Measurements from ENCODE around the gene TBPL2.
"Not testable (repeated sequence)": the region's sequence is repeated elsewhere in the genome, so short reads cannot be mapped to it uniquely, and the experiment has no call there.

Gene TBPL2

DNA sequence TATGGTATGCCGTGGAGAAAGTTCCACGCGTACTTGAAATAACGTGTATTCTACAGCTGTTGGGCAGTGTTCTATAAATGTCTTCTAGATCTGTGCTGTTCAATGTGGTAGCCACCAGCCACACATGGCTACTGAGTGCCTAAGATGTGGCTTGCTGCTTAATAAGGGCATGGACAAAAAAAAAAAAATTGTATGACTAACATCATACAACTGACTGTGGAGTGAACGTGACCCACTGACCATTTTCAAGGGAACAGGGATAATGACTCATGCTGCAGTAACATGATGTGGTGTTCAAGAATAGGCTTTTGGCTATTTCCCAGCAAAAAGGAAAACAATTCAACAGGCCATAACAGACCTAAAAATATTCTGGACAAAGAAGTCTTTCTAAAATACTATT, 41.7 kb downstream of the TBPL2 start:
- Histone ChIP-seq H3K4me3 (ENCODE audit: low read length) (no peak overlapping the region), H3K9ac (ENCODE audit: low read depth, low read length) (no peak overlapping the region), H3K27me3 (ENCODE audit: insufficient read depth, low read length) (no peaks in the 10 kb centered on the region), H3K36me3 (ENCODE audit: insufficient read depth, low read depth, low read length) (peaks cover 20% of the 10 kb centered on the region), H3K4me1 (ENCODE audit: insufficient read depth, low read length) (no peaks in the 10 kb centered on the region), H3K9me3 (ENCODE audit: insufficient read depth, low read depth, low read length) (no peaks in the 10 kb centered on the region), H3K27ac (ENCODE audit: low read length) (no peak overlapping the region)

DNA sequence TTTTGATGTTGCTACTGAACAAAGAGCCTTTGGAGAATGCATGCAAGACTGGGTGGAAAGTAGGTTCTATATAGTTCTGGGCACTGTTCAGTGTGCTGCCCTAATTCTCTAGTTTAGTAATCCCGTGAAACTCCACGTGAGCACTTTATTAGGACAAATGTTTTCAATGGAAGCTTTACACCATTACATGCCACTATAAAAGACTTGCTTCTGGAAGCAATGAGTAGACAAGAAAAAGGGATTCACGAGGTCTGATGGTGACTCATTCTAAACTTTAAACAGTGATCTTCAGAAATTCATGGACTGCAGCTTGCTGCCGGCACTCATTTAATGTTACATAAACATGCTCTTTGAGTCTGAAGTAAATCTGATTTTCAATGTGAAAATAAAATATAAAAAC, 51.1 kb downstream of the TBPL2 start:
- Histone ChIP-seq H3K4me3 (ENCODE audit: low read length) (no peak overlapping the region), H3K9me3 (ENCODE audit: insufficient read depth, low read depth, low read length) (no peaks in the 10 kb centered on the region), H3K4me1 (ENCODE audit: insufficient read depth, low read length) (no peaks in the 10 kb centered on the region), H3K27me3 (ENCODE audit: insufficient read depth, low read length) (no peaks in the 10 kb centered on the region), H3K27ac (ENCODE audit: low read length) (no peak overlapping the region), H3K9ac (ENCODE audit: low read depth, low read length) (no peak overlapping the region), H3K36me3 (ENCODE audit: insufficient read depth, low read depth, low read length) (peaks cover 42% of the 10 kb centered on the region)

- no peaks in the 10 kb centered on the region for H3K27me3 ChIP-seq (ENCODE audit: insufficient read depth, low read length)
- no peaks in the 10 kb centered on the region for H3K4me1 ChIP-seq (ENCODE audit: insufficient read depth, low read length)
- H3K9ac ChIP-seq (ENCODE audit: low read depth, low read length): no peak overlapping the region
- peaks cover 43% of the 10 kb centered on the region for H3K36me3 ChIP-seq (ENCODE audit: insufficient read depth, low read depth, low read length)
- no peak overlapping the region for H3K27ac ChIP-seq (ENCODE audit: low read length)
- H3K9me3 ChIP-seq (ENCODE audit: insufficient read depth, low read depth, low read length): no peaks in the 10 kb centered on the region
- H3K4me3 ChIP-seq (ENCODE audit: low read length): no peak overlapping the region
These were observed 52.3 kb downstream of the TBPL2 start for GRCh38 chr14:55388160-55388559.

- Histone ChIP-seq H3K27ac (ENCODE audit: low read length) (no peak overlapping the region), H3K4me1 (ENCODE audit: insufficient read depth, low read length) (no peaks in the 10 kb centered on the region), H3K4me3 (ENCODE audit: low read length) (no peak overlapping the region), H3K36me3 (ENCODE audit: insufficient read depth, low read depth, low read length) (peaks cover 43% of the 10 kb centered on the region), H3K9ac (ENCODE audit: low read depth, low read length) (no peak overlapping the region), H3K27me3 (ENCODE audit: insufficient read depth, low read length) (no peaks in the 10 kb centered on the region), H3K9me3 (ENCODE audit: insufficient read depth, low read depth, low read length) (no peaks in the 10 kb centered on the region)
These were observed 53.3 kb downstream of the TBPL2 start for GRCh38 chr14:55387121-55387520.

GRCh38 chr14:55386037-55386808, 54.2 kb downstream of the TBPL2 start:
- no peak overlapping the region for H3K9ac ChIP-seq (ENCODE audit: low read depth, low read length)
- H3K4me1 ChIP-seq (ENCODE audit: insufficient read depth, low read length): no peaks in the 10 kb centered on the region
- H3K36me3 ChIP-seq (ENCODE audit: insufficient read depth, low read depth, low read length): peaks cover 52% of the 10 kb centered on the region
- no peaks in the 10 kb centered on the region for H3K9me3 ChIP-seq (ENCODE audit: insufficient read depth, low read depth, low read length)
- no peak overlapping the region for H3K27ac ChIP-seq (ENCODE audit: low read length)
- H3K27me3 ChIP-seq (ENCODE audit: insufficient read depth, low read length): no peaks in the 10 kb centered on the region
- no peak overlapping the region for H3K4me3 ChIP-seq (ENCODE audit: low read length)

- peaks cover 63% of the 10 kb centered on the region for H3K36me3 ChIP-seq (ENCODE audit: insufficient read depth, low read depth, low read length)
These were observed 55.9 kb downstream of the TBPL2 start for GRCh38 chr14:55384536-55384935.

DNA sequence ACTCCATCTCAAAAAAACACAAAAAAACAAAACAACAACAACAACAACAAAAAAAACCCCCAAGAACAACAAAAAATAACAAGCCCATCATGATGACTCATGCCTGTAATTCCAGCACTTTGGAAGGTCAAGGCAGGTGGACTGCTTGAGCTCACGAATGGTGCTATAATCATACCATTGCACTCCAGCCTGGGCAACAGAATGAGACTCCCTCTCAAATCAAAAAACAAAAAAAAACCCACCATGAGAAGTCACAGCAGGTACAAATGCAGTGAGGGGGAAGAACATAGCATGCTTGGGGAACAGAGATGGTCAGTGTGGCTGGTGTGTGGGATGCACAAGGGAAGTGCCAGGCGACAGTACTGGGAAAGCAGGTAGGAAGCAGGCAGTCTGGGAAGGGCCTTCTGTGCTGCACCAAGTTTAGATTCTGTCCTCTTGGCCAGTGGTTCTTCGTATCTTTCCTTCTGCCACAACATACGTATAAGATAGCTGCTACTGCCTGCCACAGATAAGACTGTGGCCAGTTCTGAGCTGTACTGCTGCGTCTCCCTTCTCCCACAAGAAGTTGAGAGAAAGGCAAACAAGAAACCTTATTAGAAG, 56.8 kb downstream of the TBPL2 start:
- H3K9me3 ChIP-seq (ENCODE audit: insufficient read depth, low read depth, low read length): no peaks in the 10 kb centered on the region
- H3K27me3 ChIP-seq (ENCODE audit: insufficient read depth, low read length): no peaks in the 10 kb centered on the region
- no peak overlapping the region for H3K9ac ChIP-seq (ENCODE audit: low read depth, low read length)
- H3K4me1 ChIP-seq (ENCODE audit: insufficient read depth, low read length): no peaks in the 10 kb centered on the region
- peaks cover 59% of the 10 kb centered on the region for H3K36me3 ChIP-seq (ENCODE audit: insufficient read depth, low read depth, low read length)
- no peak overlapping the region for H3K27ac ChIP-seq (ENCODE audit: low read length)
- no peak overlapping the region for H3K4me3 ChIP-seq (ENCODE audit: low read length)

More at GRCh38 chr14:55384536-55384935, 55.9 kb downstream of the TBPL2 start:
- Histone ChIP-seq H3K27ac (ENCODE audit: low read length) (no peak overlapping the region), H3K27me3 (ENCODE audit: insufficient read depth, low read length) (no peaks in the 10 kb centered on the region), H3K4me3 (ENCODE audit: low read length) (no peak overlapping the region), H3K9ac (ENCODE audit: low read depth, low read length) (no peak overlapping the region), H3K9me3 (ENCODE audit: insufficient read depth, low read depth, low read length) (no peaks in the 10 kb centered on the region), H3K4me1 (ENCODE audit: insufficient read depth, low read length) (no peaks in the 10 kb centered on the region)

GRCh38 chr14:55383056-55383466, 57.4 kb downstream of the TBPL2 start:
- peaks cover 60% of the 10 kb centered on the region for H3K36me3 ChIP-seq (ENCODE audit: insufficient read depth, low read depth, low read length)
- not testable (repeated sequence) for H3K9ac ChIP-seq (ENCODE audit: low read depth, low read length); H3K27ac ChIP-seq (ENCODE audit: low read length); H3K27me3 ChIP-seq (ENCODE audit: insufficient read depth, low read length); H3K9me3 ChIP-seq (ENCODE audit: insufficient read depth, low read depth, low read length); H3K4me1 ChIP-seq (ENCODE audit: insufficient read depth, low read length); H3K4me3 ChIP-seq (ENCODE audit: low read length)

DNA sequence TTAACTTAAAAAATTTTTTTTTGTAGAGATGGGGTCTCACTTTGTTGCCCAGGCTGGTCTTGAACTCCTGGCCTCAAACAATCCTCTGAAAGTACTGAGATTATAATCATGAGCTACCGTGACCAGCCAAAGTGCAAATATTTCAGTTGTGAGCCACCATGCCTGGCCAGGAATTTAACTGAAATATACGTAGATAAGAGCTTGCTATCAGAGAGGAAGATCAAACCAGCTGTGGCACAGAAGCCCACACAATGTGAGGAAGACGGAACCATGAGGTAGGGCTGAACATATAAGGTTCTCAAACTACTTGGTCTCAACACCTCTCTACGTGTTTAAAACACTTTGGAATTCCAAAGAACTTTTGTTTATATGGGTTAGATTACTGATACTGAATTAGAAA, 57.9 kb downstream of the TBPL2 start:
- no peak overlapping the region for H3K27ac ChIP-seq (ENCODE audit: low read length)
- H3K4me1 ChIP-seq (ENCODE audit: insufficient read depth, low read length): no peaks in the 10 kb centered on the region
- H3K9ac ChIP-seq (ENCODE audit: low read depth, low read length): no peak overlapping the region
- H3K36me3 ChIP-seq (ENCODE audit: insufficient read depth, low read depth, low read length): peaks cover 64% of the 10 kb centered on the region
- H3K27me3 ChIP-seq (ENCODE audit: insufficient read depth, low read length): no peaks in the 10 kb centered on the region
- no peaks in the 10 kb centered on the region for H3K9me3 ChIP-seq (ENCODE audit: insufficient read depth, low read depth, low read length)
- H3K4me3 ChIP-seq (ENCODE audit: low read length): no peak overlapping the region

GRCh38 chr14:55381561-55381960, 58.9 kb downstream of the TBPL2 start:
- H3K36me3 ChIP-seq (ENCODE audit: insufficient read depth, low read depth, low read length): peaks cover 71% of the 10 kb centered on the region
- H3K27me3 ChIP-seq (ENCODE audit: insufficient read depth, low read length): no peaks in the 10 kb centered on the region
- H3K4me3 ChIP-seq (ENCODE audit: low read length): no peak overlapping the region
- no peaks in the 10 kb centered on the region for H3K4me1 ChIP-seq (ENCODE audit: insufficient read depth, low read length)
- H3K9ac ChIP-seq (ENCODE audit: low read depth, low read length): no peak overlapping the region
- H3K9me3 ChIP-seq (ENCODE audit: insufficient read depth, low read depth, low read length): no peaks in the 10 kb centered on the region
- no peak overlapping the region for H3K27ac ChIP-seq (ENCODE audit: low read length)

DNA sequence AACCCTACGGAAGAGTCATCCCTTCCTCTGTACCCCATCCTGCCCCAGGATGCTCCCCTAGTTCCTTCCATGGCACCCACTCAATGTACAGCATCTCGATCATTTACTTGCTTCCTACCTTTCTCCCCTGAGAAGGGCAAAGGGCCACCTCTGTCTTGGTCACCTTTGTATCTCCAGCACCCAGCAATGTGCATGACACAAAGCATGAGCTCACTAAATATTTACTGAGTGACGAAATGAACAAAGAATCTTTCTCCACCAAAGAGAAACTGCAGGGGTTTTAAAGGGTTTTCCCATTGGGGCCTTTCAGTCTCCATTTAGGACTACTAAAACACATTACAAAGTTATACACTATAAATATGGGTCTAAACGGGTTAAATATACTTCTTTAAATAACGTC, 59.4 kb downstream of the TBPL2 start:
- Histone ChIP-seq H3K36me3 (ENCODE audit: insufficient read depth, low read depth, low read length) (peaks cover 71% of the 10 kb centered on the region), H3K4me3 (ENCODE audit: low read length) (no peak overlapping the region), H3K27ac (ENCODE audit: low read length) (no peak overlapping the region), H3K9me3 (ENCODE audit: insufficient read depth, low read depth, low read length) (no peaks in the 10 kb centered on the region), H3K4me1 (ENCODE audit: insufficient read depth, low read length) (no peaks in the 10 kb centered on the region), H3K9ac (ENCODE audit: low read depth, low read length) (no peak overlapping the region), H3K27me3 (ENCODE audit: insufficient read depth, low read length) (no peaks in the 10 kb centered on the region)

GRCh38 chr14:55377236-55377635, 63.2 kb downstream of the TBPL2 start:
- Histone ChIP-seq H3K4me1 (ENCODE audit: insufficient read depth, low read length) (no peaks in the 10 kb centered on the region), H3K9ac (ENCODE audit: low read depth, low read length) (no peak overlapping the region), H3K36me3 (ENCODE audit: insufficient read depth, low read depth, low read length) (peaks cover 62% of the 10 kb centered on the region), H3K27ac (ENCODE audit: low read length) (no peak overlapping the region), H3K9me3 (ENCODE audit: insufficient read depth, low read depth, low read length) (no peaks in the 10 kb centered on the region), H3K4me3 (ENCODE audit: low read length) (no peak overlapping the region), H3K27me3 (ENCODE audit: insufficient read depth, low read length) (no peaks in the 10 kb centered on the region)
